GM21526 (cell line): ENCODE data around the gene ICOSLG.
A peak's percentile ranks its signal among the peaks of the same experiment; 100 is the strongest.
"Not testable (repeated sequence)": the region's sequence is repeated elsewhere in the genome, so short reads cannot be mapped to it uniquely, and the experiment has no call there.

Experiments
- ATAC-seq: cut with Tn5 transposase; IDR thresholded peaks from one replicate; pipeline ENCODE4 v1.9.1; 2021; ENCODE audit warnings: moderate library complexity; ENCODE audit not compliant: unreplicated experiment, low FRiP score

ICOSLG gene

GRCh38 chr21:44227614-44228013, 13.1 kb downstream of the ICOSLG start:
- ATAC-seq = not testable (repeated sequence)

DNA sequence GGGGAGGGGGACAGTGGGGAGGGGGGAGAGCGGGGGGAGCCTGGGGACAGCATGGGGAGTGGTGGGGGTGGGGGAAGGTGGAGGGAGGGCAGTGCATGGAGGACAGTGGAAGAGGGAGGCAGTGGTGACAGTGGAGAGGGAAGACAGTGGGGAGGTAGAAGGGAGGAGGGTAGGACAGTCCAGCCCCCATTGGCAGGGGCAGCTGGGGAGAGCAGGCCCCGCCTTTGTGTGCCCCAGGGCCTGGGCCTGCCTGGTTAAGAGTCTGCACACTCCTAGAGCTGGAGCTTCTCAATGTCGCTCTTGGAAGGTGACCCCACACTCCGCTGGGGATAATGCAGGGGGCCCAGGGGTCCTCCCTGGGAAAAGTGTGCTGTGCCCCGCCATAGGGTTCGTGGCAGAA, 15.1 kb downstream of the ICOSLG start:
- not testable (repeated sequence) for ATAC-seq

- not testable (repeated sequence) for ATAC-seq
These were observed 17.4 kb downstream of the ICOSLG start for GRCh38 chr21:44223334-44223733.

- not testable (repeated sequence) for ATAC-seq
These were observed 20.1 kb downstream of the ICOSLG start for GRCh38 chr21:44220674-44221073.

DNA sequence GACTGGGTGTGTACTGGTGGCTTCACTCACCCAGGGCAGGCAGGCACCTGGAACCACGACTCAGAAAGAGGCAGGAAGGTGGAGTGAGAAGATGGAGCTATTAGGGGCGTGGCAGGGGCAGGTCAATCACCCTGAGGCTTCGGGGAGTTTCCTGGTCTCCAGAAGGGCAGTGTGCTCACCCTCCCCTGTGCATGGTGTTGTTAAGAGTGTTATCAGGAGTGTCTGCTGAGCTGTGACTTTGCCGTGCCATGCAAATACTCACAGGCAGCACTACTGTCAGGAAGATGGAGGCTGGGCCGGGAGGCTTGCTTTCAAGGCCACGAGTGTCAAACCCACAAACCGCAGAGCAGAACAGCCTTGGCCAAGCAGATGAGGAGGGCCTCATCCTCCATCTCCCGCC, 22.3 kb downstream of the ICOSLG start:
- not testable (repeated sequence) for ATAC-seq

DNA sequence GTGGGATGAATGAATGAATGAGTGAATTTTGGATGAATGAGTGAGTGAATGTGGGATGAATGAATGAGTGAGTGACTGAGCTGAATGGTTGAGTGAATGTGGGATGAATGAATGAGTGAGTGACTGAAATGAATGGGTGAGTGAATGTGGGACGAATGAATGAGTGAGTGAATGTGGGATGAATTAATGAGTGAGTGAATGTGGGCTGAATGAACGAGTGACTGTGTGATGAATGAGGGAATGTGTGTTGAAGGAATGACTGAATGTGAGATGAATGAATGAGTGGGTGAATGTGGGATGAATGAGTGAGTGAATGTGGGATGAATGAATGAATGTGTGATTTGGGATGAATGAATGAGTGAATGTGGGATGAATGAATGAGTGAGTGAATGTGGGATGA, 28.8 kb downstream of the ICOSLG start:
- ATAC-seq = not testable (repeated sequence)

DNA sequence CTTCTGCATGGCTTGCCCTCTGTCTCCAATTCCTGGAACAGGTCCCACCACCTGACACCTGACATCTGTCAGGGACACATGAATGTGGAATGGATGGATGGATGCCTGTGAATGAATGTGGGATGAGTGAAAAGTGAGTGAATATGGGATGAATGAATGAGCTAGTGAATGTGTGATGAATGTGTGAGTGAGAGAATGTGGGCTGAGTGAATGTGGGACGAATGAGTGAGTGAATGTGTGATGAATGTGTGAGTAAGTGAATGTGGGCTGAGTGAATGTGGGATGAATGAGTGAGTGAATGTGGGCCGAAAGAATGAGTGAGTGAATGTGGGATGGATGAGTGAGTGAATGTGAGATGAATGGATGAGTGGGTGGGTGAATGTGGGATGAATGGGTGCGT, 29.2 kb downstream of the ICOSLG start:
- not testable (repeated sequence) for ATAC-seq

DNA sequence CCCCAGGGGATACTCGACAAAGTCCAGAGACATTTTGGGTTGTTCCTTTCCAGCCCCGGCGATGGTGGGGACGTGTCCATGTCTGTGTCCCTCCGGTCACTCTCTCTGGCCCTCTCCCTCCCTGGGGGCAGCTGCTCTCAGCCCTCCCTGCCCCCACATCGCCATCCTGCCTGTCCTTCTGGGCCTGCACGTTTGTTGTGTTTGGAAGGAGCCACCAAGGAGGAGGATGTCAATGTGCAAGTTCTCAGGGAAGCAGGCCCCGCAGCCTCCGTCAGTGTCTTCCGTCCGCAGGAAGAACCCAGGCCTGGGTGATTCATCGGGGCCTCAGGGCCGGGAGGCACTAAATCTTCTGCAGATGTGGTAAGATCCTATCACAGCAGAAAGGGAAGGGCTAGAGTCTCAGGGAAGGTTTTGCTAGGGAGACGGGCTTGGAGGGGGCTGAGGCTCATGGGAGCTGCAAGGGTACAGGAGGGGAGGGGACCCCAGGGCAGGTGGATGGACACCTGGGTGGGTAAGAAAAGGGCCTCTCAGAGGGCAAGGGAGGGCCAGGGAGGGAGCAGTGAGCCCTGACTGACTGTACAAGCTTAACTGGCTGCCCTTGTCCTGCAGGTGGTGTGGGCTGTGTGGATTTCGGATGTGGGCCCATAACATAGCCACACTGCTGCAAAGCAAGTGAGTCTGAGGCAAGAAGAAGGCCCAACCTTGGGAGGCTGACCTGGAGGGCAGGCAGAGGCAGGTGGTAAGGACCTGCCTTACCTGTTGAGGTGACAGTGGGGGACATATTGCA, 32.7 kb downstream of the ICOSLG start:
- not testable (repeated sequence) for ATAC-seq

GRCh38 chr21:44206698-44207676, 33.8 kb downstream of the ICOSLG start:
- peak; percentile 52 for ATAC-seq

- ATAC-seq = not testable (repeated sequence)
These were observed 34.6 kb downstream of the ICOSLG start for GRCh38 chr21:44206187-44206586.

DNA sequence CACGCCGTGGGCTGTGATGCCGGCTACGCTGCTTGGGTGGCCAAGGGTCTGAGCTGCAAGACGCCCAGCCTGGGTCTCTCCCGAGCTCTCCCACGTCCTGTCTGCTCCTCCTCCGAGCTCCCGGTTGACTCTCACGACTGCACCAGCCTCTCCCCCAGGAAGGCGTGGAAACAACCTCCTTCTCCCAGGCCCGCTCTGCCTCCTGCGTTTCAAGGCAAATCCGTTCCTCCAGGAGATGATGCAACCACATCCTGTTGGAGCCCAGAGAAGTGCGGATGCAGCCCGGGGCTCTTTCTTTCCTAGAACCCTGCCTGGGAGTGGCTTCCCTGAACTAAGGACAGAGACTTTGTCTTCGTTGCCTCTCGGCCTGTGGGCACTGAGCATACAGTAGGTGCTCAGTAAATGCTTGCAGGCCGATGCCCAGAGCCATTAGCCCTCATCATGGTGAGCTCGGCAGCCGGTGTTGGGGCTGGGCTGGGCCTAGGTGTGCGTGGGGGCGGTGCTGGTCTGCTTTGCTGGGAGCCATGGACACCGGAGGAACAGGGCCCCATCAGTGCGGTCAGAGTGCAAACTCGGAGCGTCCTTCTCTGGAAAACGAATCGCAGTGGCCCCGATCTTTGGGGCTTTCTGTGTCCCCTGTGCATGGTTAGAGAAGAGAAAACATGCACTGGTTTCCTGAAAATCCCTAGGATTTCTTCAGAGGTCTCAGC, 38.0 kb downstream of the ICOSLG start:
- not testable (repeated sequence) for ATAC-seq

- ATAC-seq = not testable (repeated sequence)
These were observed 40.7 kb downstream of the ICOSLG start for GRCh38 chr21:44199997-44200396.

DNA sequence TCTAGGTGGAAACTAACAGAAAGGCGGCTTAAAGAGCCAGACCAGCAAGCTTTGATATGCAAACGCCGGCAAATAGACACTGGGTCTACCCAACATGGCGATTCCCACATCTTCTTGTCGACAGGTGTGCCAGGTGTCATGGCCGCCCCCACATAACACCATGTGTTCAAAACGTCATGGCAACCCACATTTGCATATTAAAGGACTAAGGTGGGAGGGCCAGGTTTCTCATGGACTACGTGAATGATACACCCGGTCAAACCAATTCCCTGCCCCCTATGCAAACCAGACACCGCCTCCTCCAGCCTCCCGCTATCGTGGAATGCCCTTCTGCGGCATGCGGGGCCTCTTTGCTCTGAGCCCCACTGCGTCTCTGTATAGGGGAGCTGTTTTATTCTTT, 41.3 kb downstream of the ICOSLG start:
- ATAC-seq = no peak

DNA sequence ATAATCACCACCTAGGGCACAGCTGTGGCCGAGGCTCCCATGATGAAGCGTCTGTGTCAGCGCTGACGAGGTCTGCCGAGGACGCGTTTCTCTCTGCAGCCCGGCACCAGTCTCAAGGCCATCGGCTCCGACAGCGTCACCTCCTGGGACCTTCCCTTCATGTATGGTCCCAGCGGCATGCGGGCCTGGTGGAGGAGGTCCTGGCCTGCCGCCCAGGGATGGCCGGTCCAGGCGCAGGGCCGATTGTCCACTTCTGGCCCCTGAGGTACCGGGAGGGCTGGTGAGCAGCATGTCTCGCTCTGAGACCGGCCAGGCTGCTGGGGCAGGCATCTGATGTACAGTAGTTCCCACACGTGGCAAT, 43.6 kb downstream of the ICOSLG start:
- ATAC-seq = not testable (repeated sequence)

- ATAC-seq = not testable (repeated sequence)
These were observed 44.3 kb downstream of the ICOSLG start for GRCh38 chr21:44196212-44197155.

DNA sequence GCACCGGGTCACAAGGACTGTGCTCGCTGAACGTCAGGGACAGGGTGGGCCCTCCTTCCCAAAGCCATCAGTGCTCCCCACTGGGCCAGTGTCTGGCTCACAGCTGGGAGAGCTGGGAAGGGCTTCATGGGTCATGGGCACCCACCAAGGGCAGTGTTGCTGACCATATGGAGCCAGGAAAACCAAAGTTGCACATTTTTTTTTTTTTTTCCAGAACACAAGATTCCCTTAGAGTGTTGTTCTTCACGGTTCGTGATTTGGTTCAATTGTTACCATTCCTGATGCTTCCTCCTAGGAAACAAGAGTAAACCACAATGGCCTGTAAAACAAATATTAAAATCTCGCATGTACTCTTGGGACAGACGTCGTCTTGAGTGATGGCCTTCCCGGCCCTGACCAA, 45.9 kb downstream of the ICOSLG start:
- not testable (repeated sequence) for ATAC-seq

GRCh38 chr21:44194451-44194850, 46.3 kb downstream of the ICOSLG start:
- not testable (repeated sequence) for ATAC-seq

- not testable (repeated sequence) for ATAC-seq
These were observed 47.6 kb downstream of the ICOSLG start for GRCh38 chr21:44193108-44193507.
